B cell (primary cell): ENCODE results near the gene ABL1. TPM values are rescaled to one million over a fixed set of nuclear protein-coding genes. Genes with fewer than 3 reads are reported as not detected.

Experiments
- ATAC-seq: fragments of 200-7000 bp; cut with Tn5 transposase; one replicate; pipeline ENCODE4 v1.10.0; 2021; ENCODE audit warnings: low read depth, mild to moderate bottlenecking, moderate number of reproducible peaks, moderate library complexity
- CTCF ChIA-PET: fragments of 350-600 bp; sonication (Branson Sonifier 250); formaldehyde crosslinking; loops from one replicate; lab custom pipeline; 2021; ENCODE audit warnings: antibody characterized with exemption, inconsistent platforms; lab: Charles Lee
- POLR2A ChIA-PET: fragments of 350-600 bp; sonication (Branson Sonifier 250); formaldehyde crosslinking; loops from one replicate; lab custom pipeline; 2021; ENCODE audit warnings: antibody characterized with exemption; lab: Charles Lee
- DNase-seq: peaks from one replicate; pipeline ENCODE4 v3.0.0; 2013
- H2AFZ ChIP-seq: 2 replicates; pipeline ENCODE4 v1.6.1; 2012; ENCODE audit warnings: mild to moderate bottlenecking, low read depth, low read length; ENCODE audit not compliant: insufficient read depth, poor library complexity, severe bottlenecking
- H3K27ac ChIP-seq, 2 donors: 1 replicate in 1 of 2; 2 replicates in 1 of 2; pipeline ENCODE4 v1.5.1; 2012 to 2013; ENCODE audit warnings: low read length in 2 of 2, mild to moderate bottlenecking in 2 of 2, moderate library complexity in 1 of 2
- H3K27me3 ChIP-seq, 4 experiments: fragments of 200-600 bp in 1 of 4; sonication (generic) in 1 of 4; replicated peaks in 1 of 4; 1 replicate in 2 of 4; 2 replicates in 2 of 4; pipeline versions ENCODE4 v1.6.1 to v1.7.0; 2013 to 2016; ENCODE audit warnings: low read length in 3 of 4, mild to moderate bottlenecking in 2 of 4, mixed read lengths in 1 of 4, moderate library complexity in 1 of 4; ENCODE audit not compliant: insufficient read depth in 4 of 4, control insufficient read depth in 3 of 4; ENCODE audit errors: control extremely low read depth in 1 of 4
- H3K36me3 ChIP-seq, 2 experiments: replicated peaks in 1 of 2; 1 replicate in 1 of 2; 2 replicates in 1 of 2; pipeline versions ENCODE4 v1.6.1 to v1.7.1; 2013; ENCODE audit warnings: low read length in 1 of 2; ENCODE audit not compliant: insufficient read depth in 2 of 2, control insufficient read depth in 1 of 2; ENCODE audit errors: control extremely low read depth in 1 of 2, extremely low read depth in 1 of 2
- H3K4me1 ChIP-seq, 2 donors: fragments of 200-600 bp in 1 of 2; sonication (generic) in 1 of 2; 1 replicate in 1 of 2; 2 replicates in 1 of 2; pipeline versions ENCODE4 v1.5.1 to v1.6.1; 2013 to 2017; ENCODE audit warnings: low read length in 2 of 2; ENCODE audit not compliant: control insufficient read depth in 2 of 2, insufficient read depth in 2 of 2
- H3K4me2 ChIP-seq: replicated peaks from 2 replicates; pipeline ENCODE3; 2012; ENCODE audit warnings: mild to moderate bottlenecking, low read depth, low read length; ENCODE audit not compliant: poor library complexity, severe bottlenecking
- H3K4me3 ChIP-seq, 5 experiments: fragments of 200-600 bp in 1 of 5; sonication (generic) in 1 of 5; 1 replicate in 3 of 5; 2 replicates in 2 of 5; pipeline versions ENCODE4 v1.5.1 to v1.7.0; 2011 to 2016; ENCODE audit warnings: low read length in 4 of 5, mild to moderate bottlenecking in 4 of 5, low read depth in 2 of 5, control low read depth in 1 of 5, moderate library complexity in 1 of 5; ENCODE audit not compliant: insufficient read depth in 1 of 5; ENCODE audit errors: control extremely low read depth in 1 of 5, extremely low read depth in 1 of 5
- H3K79me2 ChIP-seq: fragments of 200-600 bp; sonication (generic); one replicate; pipeline ENCODE4 v1.6.0; 2016; ENCODE audit warnings: low read length; ENCODE audit not compliant: control insufficient read depth, insufficient read depth
- H3K9ac ChIP-seq: fragments of 200-600 bp; sonication (generic); 2 replicates; pipeline ENCODE4 v1.6.1; 2017; ENCODE audit warnings: mild to moderate bottlenecking, low read length, moderate library complexity
- H3K9me3 ChIP-seq, 3 donors: one replicate each; pipeline versions ENCODE4 v1.6.1 to v1.7.1; 2013; ENCODE audit warnings: low read length in 2 of 3; ENCODE audit not compliant: control insufficient read depth in 2 of 3, insufficient read depth in 1 of 3; ENCODE audit errors: control extremely low read depth in 1 of 3
- H4K20me1 ChIP-seq: 2 replicates; pipeline ENCODE4 v1.6.0; 2012; ENCODE audit warnings: mild to moderate bottlenecking, low read length; ENCODE audit not compliant: insufficient read depth, control insufficient read depth, poor library complexity, severe bottlenecking
- H3K27ac Mint-ChIP-seq: one replicate; pipeline ENCODE4 v1.8.0; 2021; ENCODE audit warnings: mixed read lengths
- H3K27me3 Mint-ChIP-seq: one replicate; pipeline ENCODE4 v1.8.0; 2021; ENCODE audit warnings: mixed read lengths
- H3K4me1 Mint-ChIP-seq: one replicate; pipeline ENCODE4 v1.8.0; 2021; ENCODE audit warnings: mixed read lengths
- H3K4me3 Mint-ChIP-seq: one replicate; pipeline ENCODE4 v1.8.0; 2021; ENCODE audit warnings: mixed read lengths
- H3K9me3 Mint-ChIP-seq: one replicate; pipeline ENCODE4 v1.8.0; 2022; ENCODE audit warnings: mixed read lengths; ENCODE audit not compliant: insufficient read depth
- CTCF ChIP-seq: fragments of 200-600 bp; IDR thresholded peaks from one replicate; pipeline ENCODE4 v1.8.0; 2022; ENCODE audit warnings: antibody characterized with exemption, mild to moderate bottlenecking
- EZH2 ChIP-seq: IDR thresholded peaks from 2 replicates; pipeline ENCODE4 v1.6.1; 2012; ENCODE audit warnings: borderline replicate concordance, low read depth, mild to moderate bottlenecking, moderate library complexity, low read length; ENCODE audit not compliant: insufficient read depth, poor library complexity, severe bottlenecking
- WGBS: methylation state at CpG from one replicate; pipeline ENCODE4 v1.1.5; 2013; ENCODE audit warnings: missing lambda C conversion rate; ENCODE audit not compliant: insufficient coverage; 5-methylcytosine and 5-hydroxymethylcytosine counted together
- intact Hi-C: fragments of 100-400 bp; cut with micrococcal nuclease; formaldehyde crosslinking; loops from one replicate; pipeline ENCODE4 v1.10.0; 2022
- polyA plus RNA-seq: library from polyadenylated mRNA; depleted of rRNA; stranded (reverse); fragments of >200 nt; gene quantifications from 2 replicates; pipeline ENCODE4 v1.2.3, GENCODE V29; 2012
- total RNA-seq, 2 donors: library from RNA; stranded (reverse); fragments of 120-200 nt in 1 of 2; gene quantifications; 1 replicate in 1 of 2; 2 replicates in 1 of 2; pipeline versions ENCODE4 v1.2.3 to v1.2.4, GENCODE V29; 2013 to 2022

The ABL1 gene
- total and polyA plus RNA-seq, 2 donors (not counting 1 experiment from before 2014, with no cell fraction given), result 11.9 to 46.0 TPM

GRCh38 chr9:130917168-130917960 lies 82.3 kb downstream of the ABL1 start:
- H3K4me1 Mint-ChIP-seq, result no peaks in the 10 kb centered on the region
- H3K4me3 Mint-ChIP-seq, result no peak overlapping the region
- intact Hi-C loops, result no loop called here
- Histone ChIP-seq H2AFZ (no peak overlapping the region), H3K79me2 (no peaks in the 10 kb centered on the region), H3K27me3 (no peaks in the 10 kb centered on the region), H4K20me1 (no peaks in the 10 kb centered on the region), H3K27ac (no peak overlapping the region), H3K4me2 (no peak overlapping the region), H3K4me1 (no peaks in the 10 kb centered on the region), H3K9ac (no peak overlapping the region), H3K4me3 (no peak overlapping the region), H3K36me3 (no peaks in the 10 kb centered on the region), H3K9me3 (no peaks in the 10 kb centered on the region)
- DNase-seq (no peak), ATAC-seq (no peak)
- peaks cover 9% of the 10 kb centered on the region for H3K27me3 Mint-ChIP-seq
- 79% methylated on average over 34 of the region's 34 CpGs for WGBS
- no peaks in the 10 kb centered on the region for H3K9me3 Mint-ChIP-seq
- ChIA-PET CTCF (interaction anchor here (0.6 kb wide), 1 partner anchor 25 kb away, joined by 4 read pairs; no protein-coding TSS in a partner anchor), POLR2A (no interaction called here)
- TF ChIP-seq CTCF, result no peak
- TF ChIP-seq EZH2, result no peak
- no peak overlapping the region for H3K27ac Mint-ChIP-seq

GRCh38 chr9:130918101-130918825 lies 83.2 kb downstream of the ABL1 start:
- intact Hi-C loops, result no loop called here
- H3K27ac Mint-ChIP-seq, result no peak overlapping the region
- Histone ChIP-seq H3K27me3 (no peaks in the 10 kb centered on the region), H4K20me1 (no peaks in the 10 kb centered on the region), H2AFZ (no peak overlapping the region), H3K79me2 (no peaks in the 10 kb centered on the region), H3K4me3 (no peak overlapping the region), H3K36me3 (no peaks in the 10 kb centered on the region), H3K27ac (no peak overlapping the region), H3K4me1 (no peaks in the 10 kb centered on the region), H3K4me2 (no peak overlapping the region), H3K9ac (no peak overlapping the region), H3K9me3 (no peaks in the 10 kb centered on the region)
- DNase-seq (no peak), ATAC-seq (no peak)
- TF ChIP-seq EZH2 (no peak), CTCF (no peak)
- ChIA-PET POLR2A (no interaction called here), CTCF (no interaction called here)
- no peak overlapping the region for H3K4me3 Mint-ChIP-seq
- no peaks in the 10 kb centered on the region for H3K9me3 Mint-ChIP-seq
- peaks cover 17% of the 10 kb centered on the region for H3K27me3 Mint-ChIP-seq
- no peaks in the 10 kb centered on the region for H3K4me1 Mint-ChIP-seq
- 76% methylated on average over 7 of the region's 9 CpGs for WGBS
